IPS DF 6.9 (cell line): ENCODE measurements around the gene CD300E.
"Not testable (repeated sequence)": the region's sequence is repeated elsewhere in the genome, so short reads cannot be mapped to it uniquely, and the experiment has no call there.

ENCODE experiments used
- DNase-seq: peaks from one replicate; pipeline ENCODE4 v3.0.0-alpha.2; 2013; ENCODE audit warnings: low read depth, low spot score
- H3K27ac ChIP-seq: one replicate; pipeline ENCODE4 v1.5.1; 2013; ENCODE audit warnings: low read length, control low read depth
- H3K27me3 ChIP-seq: 2 replicates; pipeline ENCODE4 v1.6.1; 2013; ENCODE audit warnings: mild to moderate bottlenecking, low read length; ENCODE audit not compliant: control insufficient read depth, insufficient read depth
- H3K36me3 ChIP-seq: 2 replicates; pipeline ENCODE4 v1.6.1; 2013; ENCODE audit warnings: low read length; ENCODE audit not compliant: control insufficient read depth, insufficient read depth
- H3K4me1 ChIP-seq: 2 replicates; pipeline ENCODE4 v1.6.1; 2013; ENCODE audit warnings: low read length; ENCODE audit not compliant: control insufficient read depth, insufficient read depth
- H3K4me3 ChIP-seq: 2 replicates; pipeline ENCODE4 v1.5.1; 2013; ENCODE audit warnings: mild to moderate bottlenecking, low read length
- H3K9me3 ChIP-seq: 2 replicates; pipeline ENCODE4 v1.6.1; 2013; ENCODE audit warnings: low read length, inconsistent platforms; ENCODE audit not compliant: control insufficient read depth, insufficient read depth
- WGBS: extraction: QIAGEN DNeasy Blood & Tissue Kit; methylation state at CpG from one replicate; pipeline ENCODE4 v1.1.7; 2013; ENCODE audit warnings: mixed read lengths, missing lambda C conversion rate; ENCODE audit not compliant: insufficient read length, insufficient coverage; 5-methylcytosine and 5-hydroxymethylcytosine counted together

CD300E gene

GRCh38 chr17:74584292-74585060 lies 39.1 kb downstream of the CD300E start:
- Histone ChIP-seq H3K4me3 (no peak overlapping the region), H3K36me3 (no peaks in the 10 kb centered on the region), H3K27ac (no peak overlapping the region), H3K4me1 (no peaks in the 10 kb centered on the region), H3K9me3 (no peaks in the 10 kb centered on the region), H3K27me3 (no peaks in the 10 kb centered on the region)
- WGBS: no CpG with 5 or more reads among the region's 14 CpGs
- DNase-seq: no peak

GRCh38 chr17:74582633-74583032 lies 40.9 kb downstream of the CD300E start:
- no peaks in the 10 kb centered on the region for H3K27me3 ChIP-seq
- H3K4me3 ChIP-seq: no peak overlapping the region
- no peaks in the 10 kb centered on the region for H3K9me3 ChIP-seq
- H3K4me1 ChIP-seq: no peaks in the 10 kb centered on the region
- no peak overlapping the region for H3K27ac ChIP-seq
- no peak for DNase-seq
- no CpG with 5 or more reads among the region's 10 CpGs for WGBS
- no peaks in the 10 kb centered on the region for H3K36me3 ChIP-seq

- Histone ChIP-seq H3K27ac (no peak overlapping the region), H3K27me3 (no peaks in the 10 kb centered on the region)
- no CpG with 5 or more reads among the region's 7 CpGs for WGBS
These were observed 43.6 kb downstream of the CD300E start for GRCh38 chr17:74579900-74580299.

GRCh38 chr17:74578979-74579378 lies 44.6 kb downstream of the CD300E start:
- no peaks in the 10 kb centered on the region for H3K9me3 ChIP-seq
- no peaks in the 10 kb centered on the region for H3K4me1 ChIP-seq
- no peak overlapping the region for H3K27ac ChIP-seq
- H3K36me3 ChIP-seq: no peaks in the 10 kb centered on the region
- H3K27me3 ChIP-seq: no peaks in the 10 kb centered on the region
- DNase-seq: no peak
- no CpG with 5 or more reads among the region's 9 CpGs for WGBS
- no peak overlapping the region for H3K4me3 ChIP-seq

More at GRCh38 chr17:74579900-74580299, 43.6 kb downstream of the CD300E start:
- no peak for DNase-seq
- Histone ChIP-seq H3K9me3 (no peaks in the 10 kb centered on the region), H3K4me1 (no peaks in the 10 kb centered on the region), H3K4me3 (no peak overlapping the region), H3K36me3 (no peaks in the 10 kb centered on the region)

- Histone ChIP-seq H3K36me3 (no peaks in the 10 kb centered on the region), H3K27me3 (no peaks in the 10 kb centered on the region), H3K27ac (no peak overlapping the region), H3K9me3 (no peaks in the 10 kb centered on the region), H3K4me1 (no peaks in the 10 kb centered on the region), H3K4me3 (no peak overlapping the region)
- no CpG with 5 or more reads among the region's 5 CpGs for WGBS
- DNase-seq: no peak
These were observed 48.9 kb downstream of the CD300E start for GRCh38 chr17:74574489-74575142.

- not testable (repeated sequence) for H3K27ac ChIP-seq, H3K4me1 ChIP-seq, DNase-seq, H3K36me3 ChIP-seq, H3K9me3 ChIP-seq, H3K27me3 ChIP-seq, H3K4me3 ChIP-seq
These were observed 49.9 kb downstream of the CD300E start for GRCh38 chr17:74573635-74574034.

GRCh38 chr17:74573169-74573568 lies 50.4 kb downstream of the CD300E start:
- no peak for DNase-seq
- no CpG with 5 or more reads among the region's 3 CpGs for WGBS
- H3K4me3 ChIP-seq: no peak overlapping the region
- no peak overlapping the region for H3K27ac ChIP-seq
- no peaks in the 10 kb centered on the region for H3K36me3 ChIP-seq
- H3K27me3 ChIP-seq: no peaks in the 10 kb centered on the region
- H3K9me3 ChIP-seq: no peaks in the 10 kb centered on the region
- H3K4me1 ChIP-seq: no peaks in the 10 kb centered on the region

GRCh38 chr17:74571621-74572270 lies 51.8 kb downstream of the CD300E start:
- Histone ChIP-seq H3K9me3 (no peaks in the 10 kb centered on the region), H3K27me3 (no peaks in the 10 kb centered on the region), H3K4me3 (no peak overlapping the region), H3K27ac (no peak overlapping the region), H3K36me3 (no peaks in the 10 kb centered on the region), H3K4me1 (no peaks in the 10 kb centered on the region)
- DNase-seq: no peak
- WGBS: no CpG with 5 or more reads among the region's 4 CpGs

GRCh38 chr17:74569020-74570003 lies 54.2 kb downstream of the CD300E start:
- no peak overlapping the region for H3K27ac ChIP-seq
- H3K4me1 ChIP-seq: no peaks in the 10 kb centered on the region
- no peaks in the 10 kb centered on the region for H3K9me3 ChIP-seq
- H3K4me3 ChIP-seq: no peak overlapping the region
- 100% methylated on average over 5 of the region's 32 CpGs for WGBS
- H3K27me3 ChIP-seq: no peaks in the 10 kb centered on the region
- DNase-seq: no peak
- H3K36me3 ChIP-seq: no peaks in the 10 kb centered on the region
